WERI-Rb-1 (cell line): ENCODE data around the gene BCAS3.

Experiments used
- DNase-seq: peaks from one replicate; pipeline ENCODE4 v3.0.0-alpha.2; 2020
- H3K27ac ChIP-seq: fragments of 250-450 bp; sonication (Bioruptor Pico); 2 replicates; pipeline ENCODE4 v1.5.1; 2020; ENCODE audit warnings: mild to moderate bottlenecking, moderate library complexity
- H3K27me3 ChIP-seq: fragments of 250-450 bp; sonication (Bioruptor Pico); 2 replicates; pipeline ENCODE4 v1.5.1; 2021; ENCODE audit warnings: mild to moderate bottlenecking, low read depth, moderate library complexity; ENCODE audit not compliant: insufficient read depth, severe bottlenecking
- H3K36me3 ChIP-seq: fragments of 250-450 bp; sonication (Bioruptor Pico); 2 replicates; pipeline ENCODE4 v1.5.1; 2020; ENCODE audit warnings: mild to moderate bottlenecking, moderate library complexity
- H3K4me3 ChIP-seq: 2 replicates; pipeline ENCODE4 v1.5.1; 2011; ENCODE audit warnings: low read depth, mild to moderate bottlenecking, control low read depth, low read length
- H3K9me3 ChIP-seq: fragments of 250-450 bp; sonication (Bioruptor Pico); 2 replicates; pipeline ENCODE4 v1.5.1; 2021; ENCODE audit warnings: mild to moderate bottlenecking, moderate library complexity; ENCODE audit not compliant: severe bottlenecking
- CTCF ChIP-seq: IDR thresholded peaks from 2 replicates; pipeline ENCODE4 v1.5.1; 2011; ENCODE audit warnings: low read depth, mild to moderate bottlenecking, control low read depth, inconsistent platforms, low read length

BCAS3 gene

DNA sequence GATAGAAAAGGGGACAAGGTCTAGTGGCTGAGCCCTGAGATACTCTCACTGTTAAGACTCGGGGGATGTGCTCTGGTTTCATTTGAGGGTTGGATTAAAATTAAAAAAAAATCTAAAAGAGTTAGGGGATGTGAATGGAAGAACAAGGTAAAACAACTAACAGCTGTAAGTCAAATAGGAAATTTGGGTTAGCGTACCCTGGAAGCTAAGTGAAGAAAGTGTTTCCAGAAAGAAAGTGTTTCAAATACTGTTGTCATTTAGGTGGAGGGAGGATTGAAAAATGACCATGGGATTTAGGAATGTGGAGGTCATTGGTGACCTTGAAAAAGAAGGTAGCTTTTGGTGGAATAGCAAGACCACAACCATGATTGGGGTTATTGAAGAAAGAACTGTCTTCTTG, 40.0 kb upstream of the BCAS3 start:
- no peak for DNase-seq
- H3K9me3 ChIP-seq = no peaks in the 10 kb centered on the region
- no peak for TF ChIP-seq CTCF
- peaks cover 81% of the 10 kb centered on the region for H3K36me3 ChIP-seq
- no peak overlapping the region for H3K27ac ChIP-seq
- no peak overlapping the region for H3K4me3 ChIP-seq
- no peaks in the 10 kb centered on the region for H3K27me3 ChIP-seq

DNA sequence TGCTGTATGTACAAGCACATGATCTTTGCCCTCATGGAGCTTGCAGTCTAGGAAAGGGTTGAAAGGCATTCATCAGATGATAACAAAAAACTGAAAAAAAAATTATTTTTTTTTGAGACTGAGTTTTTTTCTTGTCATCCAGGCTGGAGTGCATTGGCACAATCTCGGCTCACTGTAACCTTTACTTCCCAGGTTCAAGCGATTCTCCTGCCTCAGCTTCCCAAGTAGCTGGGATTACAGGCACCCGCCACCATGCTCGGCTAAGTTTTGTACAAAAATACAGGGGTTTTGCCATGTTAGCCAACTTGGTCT, 38.7 kb upstream of the BCAS3 start:
- Histone ChIP-seq H3K27me3 (no peaks in the 10 kb centered on the region), H3K4me3 (no peak overlapping the region), H3K27ac (no peak overlapping the region), H3K36me3 (peaks cover 72% of the 10 kb centered on the region), H3K9me3 (no peaks in the 10 kb centered on the region)
- TF ChIP-seq CTCF = no peak
- DNase-seq = no peak

- no peaks in the 10 kb centered on the region for H3K9me3 ChIP-seq
- DNase-seq = no peak
- peak; percentile 58 for TF ChIP-seq CTCF
- H3K4me3 ChIP-seq = no peak overlapping the region
- H3K36me3 ChIP-seq = peaks cover 68% of the 10 kb centered on the region
- H3K27ac ChIP-seq = no peak overlapping the region
- H3K27me3 ChIP-seq = no peaks in the 10 kb centered on the region
Observed at GRCh38 chr17:60640503-60640902, 37.1 kb upstream of the BCAS3 start.

DNA sequence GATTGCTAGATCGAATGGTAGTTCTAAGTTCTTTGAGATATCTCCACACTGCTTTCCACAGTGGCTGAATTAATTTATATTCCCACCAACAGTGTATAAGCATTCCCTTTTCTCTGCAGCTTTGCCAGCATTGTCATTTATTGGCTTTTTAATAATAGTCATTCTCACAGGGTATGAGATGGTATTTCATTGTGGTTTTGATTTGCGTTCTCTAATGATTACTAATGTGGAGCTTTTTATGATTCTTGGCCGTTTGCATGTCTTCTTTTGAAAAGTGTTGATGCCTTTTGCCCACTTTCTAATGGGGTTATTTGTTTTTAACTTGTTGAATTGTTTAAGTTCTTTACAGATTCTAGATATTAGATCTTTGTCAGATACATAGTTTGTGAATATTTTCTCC, 36.5 kb upstream of the BCAS3 start:
- no peak for DNase-seq
- Histone ChIP-seq H3K27me3 (no peaks in the 10 kb centered on the region), H3K27ac (no peak overlapping the region), H3K4me3 (no peak overlapping the region), H3K36me3 (peaks cover 67% of the 10 kb centered on the region), H3K9me3 (no peaks in the 10 kb centered on the region)
- TF ChIP-seq CTCF = no peak

DNA sequence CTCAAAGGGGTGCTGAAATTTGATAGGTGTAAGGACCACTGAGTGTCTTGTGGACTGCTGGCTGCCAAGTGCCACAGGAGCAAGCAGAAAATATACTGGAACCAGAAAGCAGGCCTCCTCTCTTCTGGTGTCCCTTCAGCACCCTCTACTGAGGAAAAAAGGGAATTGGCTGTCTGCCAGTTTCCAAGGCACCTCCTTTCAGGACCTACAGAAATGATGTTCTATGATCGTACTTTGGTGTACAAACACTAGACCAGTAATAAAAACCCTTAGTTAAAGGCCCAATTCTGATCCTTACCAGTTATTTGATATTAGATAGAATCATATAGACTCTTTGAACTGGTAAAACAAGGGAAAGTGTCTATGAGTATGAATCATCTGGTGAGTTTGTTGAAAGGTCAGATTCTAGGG, 35.8 kb upstream of the BCAS3 start:
- TF ChIP-seq CTCF = peak; percentile 80
- no peaks in the 10 kb centered on the region for H3K27me3 ChIP-seq
- peak; percentile 82 for DNase-seq
- no peak overlapping the region for H3K4me3 ChIP-seq
- no peaks in the 10 kb centered on the region for H3K9me3 ChIP-seq
- peaks cover 69% of the 10 kb centered on the region for H3K36me3 ChIP-seq
- H3K27ac ChIP-seq = no peak overlapping the region

DNA sequence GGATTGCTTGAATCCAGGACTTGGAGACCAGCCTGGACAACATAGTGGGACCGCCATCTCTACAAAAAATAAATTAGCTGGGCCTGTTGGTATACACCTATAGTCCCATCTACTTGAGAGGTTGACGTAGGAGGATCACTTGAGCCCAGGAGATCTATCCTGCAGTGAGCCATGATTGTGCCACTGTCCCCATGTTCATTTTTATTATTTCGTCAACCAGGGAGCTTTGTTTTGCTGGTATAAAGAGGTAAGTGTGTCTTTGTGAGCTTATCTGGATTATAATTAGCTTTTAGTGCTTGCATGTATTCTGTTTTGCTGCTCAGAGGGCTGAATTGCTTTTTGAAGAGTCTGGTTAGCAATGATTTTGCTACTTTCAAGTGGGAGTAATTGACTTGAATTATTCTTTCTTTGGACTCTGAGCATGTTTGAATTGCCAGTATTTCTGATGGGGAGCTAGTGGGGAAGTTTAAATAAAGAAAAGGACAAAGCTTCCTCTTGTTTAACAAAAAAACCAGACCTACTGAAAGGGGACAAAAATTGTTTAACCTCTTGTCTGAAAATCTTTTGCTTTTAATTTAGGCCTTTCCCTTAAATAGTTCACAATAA, 31.6 kb upstream of the BCAS3 start:
- Histone ChIP-seq H3K36me3 (peaks cover 73% of the 10 kb centered on the region), H3K27me3 (no peaks in the 10 kb centered on the region), H3K27ac (no peak overlapping the region), H3K9me3 (no peaks in the 10 kb centered on the region), H3K4me3 (no peak overlapping the region)
- no peak for TF ChIP-seq CTCF
- DNase-seq = no peak
